HG03025 (cell line): ENCODE results near the gene TBC1D17.

Experiments used
- ATAC-seq: cut with Tn5 transposase; IDR thresholded peaks from one replicate; pipeline ENCODE4 v1.9.1; 2021; ENCODE audit warnings: mild to moderate bottlenecking, moderate library complexity; ENCODE audit not compliant: unreplicated experiment, low FRiP score

Gene TBC1D17

GRCh38 chr19:49932041-49932451, 54.5 kb downstream of the TBC1D17 start:
- ATAC-seq = no peak

- no peak for ATAC-seq
Observed at GRCh38 chr19:49932731-49933131, 55.2 kb downstream of the TBC1D17 start.

GRCh38 chr19:49933643-49934042, 56.1 kb downstream of the TBC1D17 start:
- no peak for ATAC-seq

- no peak for ATAC-seq
Observed at GRCh38 chr19:49936549-49936948, 59.0 kb downstream of the TBC1D17 start.

GRCh38 chr19:49937750-49938381, 60.4 kb downstream of the TBC1D17 start:
- ATAC-seq = no peak
